Stimulated activated CD8-positive, alpha-beta memory T cell treated with anti-CD3 and anti-CD28 coated beads, Interleukin-12 subunit alpha, Interleukin-12 subunit beta, amount 100 ng/mL, for 4 hours (primary cell): Measurements from ENCODE around the gene INSL3.

Experiments used
- DNase-seq: peaks from one replicate; pipeline ENCODE4 v3.0.0-alpha.2; 2020; ENCODE audit warnings: low read depth

INSL3 gene

DNA sequence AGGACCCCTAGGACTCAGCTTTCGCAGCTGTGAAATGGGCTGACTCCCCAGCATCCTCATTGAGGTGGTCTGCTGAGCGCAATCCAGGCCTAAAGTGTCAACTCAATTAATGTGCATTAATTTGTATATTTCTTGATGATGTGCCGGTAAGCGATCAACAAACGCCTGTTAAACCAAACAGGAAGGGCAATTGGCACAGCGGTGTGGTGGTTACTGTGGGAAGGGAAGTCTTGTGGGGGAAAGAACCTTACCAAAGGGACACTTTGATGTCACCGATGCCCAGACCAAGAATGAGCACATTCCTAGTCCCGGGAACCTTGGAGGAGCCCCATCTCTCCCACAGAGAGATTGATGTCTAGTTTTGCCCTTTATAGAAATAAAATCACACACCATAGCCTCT lies 24.8 kb upstream of the INSL3 start:
- DNase-seq, result no peak

- no peak for DNase-seq
Measured at GRCh38 chr19:17843908-17844490, 22.7 kb upstream of the INSL3 start.

DNA sequence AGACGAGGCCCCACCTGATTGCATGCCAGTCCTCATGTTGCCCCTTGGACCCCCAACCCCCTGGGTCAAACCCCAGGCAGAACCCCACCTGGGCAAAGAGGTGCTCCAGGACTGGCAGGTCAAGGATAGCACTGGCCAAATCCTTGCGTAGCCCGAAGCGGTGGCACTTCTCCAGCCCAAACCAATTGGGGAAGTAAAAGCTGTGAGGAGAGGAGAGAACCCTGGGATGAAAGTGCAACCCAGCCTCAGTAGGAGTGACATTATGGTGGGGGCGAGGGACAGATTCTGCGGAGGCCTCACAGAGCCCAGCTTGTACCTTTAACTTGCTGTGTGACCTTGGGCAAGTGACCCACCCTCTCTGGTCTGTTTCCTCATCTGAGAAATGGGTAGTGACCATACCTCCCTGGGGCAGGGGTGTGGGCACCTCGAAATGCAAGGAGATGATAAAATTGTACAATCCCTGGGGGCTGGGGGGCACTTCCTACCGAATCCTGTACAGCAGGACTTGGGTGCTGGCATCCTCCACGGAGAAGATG lies 22.0 kb upstream of the INSL3 start:
- DNase-seq, result no peak

- no peak for DNase-seq
Measured at GRCh38 chr19:17842663-17843291, 21.5 kb upstream of the INSL3 start.

DNA sequence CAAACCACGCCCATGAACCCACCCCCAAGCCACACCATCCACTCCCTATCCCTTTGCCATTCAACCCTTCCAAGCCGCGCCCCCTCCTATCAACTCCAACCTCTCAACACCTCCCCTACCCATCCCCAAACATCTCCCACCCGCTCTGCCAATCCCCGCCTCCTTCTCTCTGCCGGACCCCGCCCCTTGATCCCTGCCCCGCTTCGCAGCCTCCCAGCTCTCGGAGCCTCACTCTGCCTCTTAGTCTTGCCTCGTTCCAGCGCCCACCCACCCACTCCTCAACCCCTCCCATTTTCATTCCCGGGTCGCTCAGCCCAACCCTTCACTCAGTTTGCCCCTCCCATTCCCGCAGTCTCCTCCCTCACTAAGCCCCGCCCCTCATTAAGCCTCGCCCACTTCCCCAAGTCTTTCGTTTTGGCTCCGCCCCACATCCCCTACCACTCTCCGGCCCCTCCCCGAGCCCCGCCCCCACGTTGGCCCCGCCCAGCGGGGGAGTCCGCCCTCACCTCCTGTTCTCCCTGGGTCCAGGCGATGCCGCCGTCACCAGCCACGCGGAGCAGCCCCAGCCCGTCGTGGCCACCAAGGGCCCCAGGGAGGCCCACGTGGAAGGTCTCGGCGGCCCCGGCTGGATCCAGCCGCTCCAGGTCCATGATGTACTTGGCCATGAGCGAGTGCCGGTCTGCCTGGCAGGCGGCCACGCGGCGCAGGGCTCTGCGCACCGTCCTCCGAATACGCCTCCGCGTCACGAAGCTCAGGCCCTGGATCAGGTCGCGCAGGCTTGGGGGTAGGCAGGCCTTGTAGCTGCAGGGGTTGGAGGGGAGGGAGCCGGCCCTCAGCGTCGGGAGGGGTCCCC lies 20.7 kb upstream of the INSL3 start:
- DNase-seq, result no peak

DNA sequence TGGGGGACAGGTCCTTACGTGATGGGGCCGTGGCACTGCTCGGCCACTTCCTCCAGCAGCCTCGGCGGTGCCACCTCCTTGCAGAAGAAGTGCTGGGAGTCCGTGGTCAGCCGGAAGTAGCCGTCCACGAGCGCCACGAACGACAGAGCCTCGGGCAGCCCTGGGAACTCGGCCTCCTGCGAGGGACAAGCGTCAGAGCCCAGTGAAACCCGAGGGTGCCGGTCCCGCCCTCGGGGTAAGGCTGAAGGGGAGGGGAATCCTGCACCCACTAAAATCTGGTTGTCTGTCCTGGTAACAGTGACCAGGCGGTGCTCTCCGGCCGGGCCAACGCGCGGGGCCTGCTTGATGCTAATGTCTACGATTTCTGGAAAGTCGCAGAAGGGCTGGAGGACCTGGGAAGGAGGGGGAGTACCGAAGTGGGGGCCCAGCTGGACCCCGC lies 20.1 kb upstream of the INSL3 start:
- DNase-seq, result no peak

DNA sequence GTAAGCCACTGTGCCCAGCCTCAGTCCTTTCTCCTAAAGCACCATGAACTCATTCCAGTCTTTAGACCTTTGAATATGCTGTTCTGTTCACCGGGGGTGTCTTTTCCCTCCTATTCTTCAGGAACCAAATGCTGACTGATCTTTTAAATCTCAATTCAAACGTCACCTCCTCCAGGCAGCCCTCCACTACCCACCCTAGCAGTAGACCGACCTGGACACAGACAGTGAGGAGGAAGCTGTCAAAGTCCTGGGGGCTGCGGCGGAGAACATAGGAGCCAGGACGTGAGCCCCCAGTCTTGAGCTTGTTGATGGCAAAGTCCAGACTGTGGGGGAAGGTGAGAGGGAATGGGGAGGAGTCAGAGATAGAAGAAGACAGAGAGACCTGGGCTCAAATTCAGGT lies 18.7 kb upstream of the INSL3 start:
- DNase-seq, result no peak

- DNase-seq, result no peak
Measured at GRCh38 chr19:17837972-17838371, 16.7 kb upstream of the INSL3 start.

DNA sequence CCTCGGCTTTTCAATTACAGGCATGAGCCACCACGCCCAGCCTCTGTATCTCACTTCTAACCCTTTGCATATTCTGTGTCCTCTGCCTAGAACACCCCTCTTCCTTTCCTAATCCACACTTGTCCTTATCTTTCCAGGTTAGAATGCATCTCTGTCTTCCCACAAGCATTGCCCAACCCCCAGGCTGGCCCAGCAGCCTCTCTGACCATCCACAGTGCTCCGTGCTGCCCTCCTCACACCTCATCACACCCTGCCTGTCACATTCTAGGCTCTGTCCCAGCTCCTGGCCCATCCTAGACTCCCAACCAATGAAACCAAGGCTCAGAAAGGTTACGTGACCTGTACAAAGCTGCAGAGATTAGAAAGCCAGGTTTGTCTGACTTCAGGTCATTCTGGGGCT lies 15.2 kb upstream of the INSL3 start:
- DNase-seq, result no peak

DNA sequence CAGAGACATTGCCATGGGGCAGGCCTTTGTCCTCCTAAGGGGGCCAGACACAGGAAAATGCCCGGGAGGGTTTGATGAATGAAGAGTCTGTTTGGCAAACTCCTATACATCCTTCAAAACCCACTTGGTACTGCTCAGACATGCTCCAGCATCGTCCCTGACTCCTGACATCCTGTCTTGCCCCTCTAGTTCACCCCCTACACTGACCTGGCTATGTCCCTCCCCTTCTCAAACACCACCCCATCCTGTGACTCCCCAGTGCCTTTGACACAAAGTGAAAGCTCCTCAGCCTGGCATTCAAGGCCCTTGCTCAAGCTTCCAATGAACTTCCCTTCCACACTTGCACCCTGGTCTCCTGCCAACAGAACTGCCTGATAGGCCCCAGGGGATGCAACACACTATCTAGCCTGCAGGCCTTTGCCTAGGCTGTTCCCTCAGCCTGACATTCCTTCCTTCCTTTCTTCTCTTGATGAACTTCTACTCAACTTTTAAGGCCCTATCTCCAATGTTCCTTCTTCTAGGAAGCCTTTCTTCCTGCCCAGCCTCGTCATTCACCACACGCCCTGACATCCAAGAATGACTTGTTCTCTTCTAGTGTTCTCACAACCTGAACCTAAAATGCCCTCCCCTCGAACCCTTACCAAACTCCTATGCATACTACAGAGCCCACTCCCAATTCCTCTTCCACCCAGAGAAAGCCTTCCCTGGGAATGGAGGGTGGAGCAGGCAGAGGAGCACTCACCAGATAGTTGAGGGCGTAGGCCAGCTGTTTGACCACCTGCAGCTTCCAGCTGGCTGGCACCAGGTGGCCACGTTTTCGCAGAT lies 14.1 kb upstream of the INSL3 start:
- no peak for DNase-seq

GRCh38 chr19:17834350-17835181 lies 13.2 kb upstream of the INSL3 start:
- DNase-seq, result no peak

- no peak for DNase-seq
Measured at GRCh38 chr19:17832443-17833208, 11.3 kb upstream of the INSL3 start.

DNA sequence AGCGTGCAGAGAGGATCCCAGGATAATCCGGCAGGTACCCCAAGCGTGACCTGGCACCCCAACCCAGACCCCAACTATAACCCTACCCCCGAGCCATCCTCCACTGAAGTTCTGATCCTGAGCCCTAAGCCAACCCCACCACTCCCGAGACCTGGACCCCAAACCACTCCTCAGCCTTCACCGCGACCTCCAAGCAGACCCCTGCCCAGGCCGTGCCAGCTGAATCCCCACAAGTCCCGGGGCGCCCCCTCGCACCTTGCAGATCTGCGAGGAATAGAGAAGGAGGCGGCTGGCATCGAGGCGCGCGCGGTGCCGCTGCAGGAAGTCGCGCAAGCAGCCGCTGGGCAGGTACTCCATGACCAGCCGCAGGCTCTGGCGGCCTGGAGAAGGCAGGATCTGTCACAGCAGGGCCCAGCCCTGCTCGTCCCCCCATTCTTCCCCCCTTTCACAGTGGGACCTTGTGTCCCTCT lies 10.1 kb upstream of the INSL3 start:
- no peak for DNase-seq

- no peak for DNase-seq
Measured at GRCh38 chr19:17830567-17831418, 9.5 kb upstream of the INSL3 start.

- no peak for DNase-seq
Measured at GRCh38 chr19:17829855-17830566, 8.7 kb upstream of the INSL3 start.

DNA sequence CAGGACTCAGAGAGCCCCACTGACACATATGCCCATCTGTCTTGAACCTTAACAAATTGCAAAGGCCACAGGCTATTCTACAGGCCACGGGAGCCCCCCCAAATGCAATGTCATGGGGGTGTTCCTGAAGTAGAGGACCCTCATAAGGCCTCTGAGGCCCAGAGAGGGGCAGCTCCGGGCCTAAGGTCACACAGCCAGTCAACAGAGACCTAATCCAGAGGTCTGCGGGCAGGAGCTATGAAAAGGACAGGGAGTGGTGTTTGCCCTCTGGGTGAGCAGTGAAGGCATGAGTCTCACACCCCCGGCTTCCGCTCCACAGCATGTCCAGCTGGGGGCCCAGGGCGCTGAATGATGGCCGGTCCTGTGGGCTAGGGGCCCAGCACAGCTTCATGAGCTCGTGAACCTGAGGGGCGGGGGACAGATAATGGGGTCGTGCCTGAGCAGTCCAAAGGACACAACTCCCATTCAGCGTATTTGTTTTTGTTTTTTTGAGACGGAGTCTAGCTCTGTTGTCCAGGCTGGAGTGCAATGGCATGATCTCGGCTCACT lies 5.3 kb upstream of the INSL3 start:
- no peak for DNase-seq

GRCh38 chr19:17824339-17824738 lies 3.0 kb upstream of the INSL3 start:
- no peak for DNase-seq

DNA sequence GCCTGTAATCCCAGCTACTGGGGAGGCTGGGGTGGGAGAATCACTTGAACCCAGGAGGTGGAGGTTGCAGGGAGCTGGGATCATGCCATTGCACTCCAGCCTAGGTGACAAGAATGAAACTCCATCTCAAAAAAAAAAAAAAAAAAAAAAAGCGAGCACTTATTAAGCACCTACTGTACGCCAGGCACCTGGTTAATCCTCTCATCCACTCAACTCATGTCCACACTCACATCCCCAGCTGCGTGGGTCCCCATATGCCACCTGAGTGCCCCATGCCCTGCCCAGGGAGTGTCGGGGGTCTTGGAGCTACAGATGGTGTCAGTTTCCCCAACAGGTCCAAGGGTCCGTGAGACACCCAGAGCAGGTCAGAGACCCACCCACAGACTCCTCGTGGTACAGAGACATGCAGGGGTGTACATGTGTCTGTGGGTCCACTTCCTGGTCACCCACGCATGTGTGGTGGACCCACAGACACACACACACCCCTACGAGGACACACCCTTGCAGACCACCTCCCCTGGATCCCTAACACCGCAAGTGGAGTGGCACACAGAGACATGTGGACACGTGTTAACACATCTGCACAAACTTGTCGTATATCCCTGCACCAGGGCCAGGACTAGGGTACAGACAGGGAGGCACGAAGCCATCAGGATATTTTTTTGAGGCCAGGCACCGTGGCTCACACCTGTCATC lies 3.5 kb downstream of the INSL3 start:
- DNase-seq, result no peak
